SK-N-MC (cell line): ENCODE data around the gene TMEM117.

Experiments
- EZH2 ChIP-seq: fragments of 200-600 bp; sonication (generic); IDR thresholded peaks from one replicate; pipeline ENCODE4 v1.6.1; 2017; ENCODE audit warnings: antibody characterized with exemption
- FOXP2 ChIP-seq: optimal IDR thresholded peaks from 2 replicates; pipeline ENCODE3; 2011; ENCODE audit warnings: mild to moderate bottlenecking, moderate library complexity; ENCODE audit not compliant: insufficient read depth; ENCODE audit errors: extremely low read length, control extremely low read depth
- POLR2AphosphoS5 ChIP-seq: IDR thresholded peaks from 2 replicates; pipeline ENCODE4 v1.6.1; 2012; ENCODE audit warnings: mild to moderate bottlenecking, low read depth, low read length, borderline replicate concordance

- TF ChIP-seq POLR2AphosphoS5: no peak
- TF ChIP-seq EZH2: no peak
- TF ChIP-seq FOXP2: no peak
Measured at GRCh38 chr12:44046732-44047417, 211.0 kb downstream of the TMEM117 start.
